Bone marrow (tissue), 2 donors: ENCODE measurements around the gene NUP188.

Experiments used
- DNase-seq, 2 donors: peaks; one replicate each; lab custom pipeline; 2025; lab: John Stamatoyannopoulos, UW

Gene NUP188

DNA sequence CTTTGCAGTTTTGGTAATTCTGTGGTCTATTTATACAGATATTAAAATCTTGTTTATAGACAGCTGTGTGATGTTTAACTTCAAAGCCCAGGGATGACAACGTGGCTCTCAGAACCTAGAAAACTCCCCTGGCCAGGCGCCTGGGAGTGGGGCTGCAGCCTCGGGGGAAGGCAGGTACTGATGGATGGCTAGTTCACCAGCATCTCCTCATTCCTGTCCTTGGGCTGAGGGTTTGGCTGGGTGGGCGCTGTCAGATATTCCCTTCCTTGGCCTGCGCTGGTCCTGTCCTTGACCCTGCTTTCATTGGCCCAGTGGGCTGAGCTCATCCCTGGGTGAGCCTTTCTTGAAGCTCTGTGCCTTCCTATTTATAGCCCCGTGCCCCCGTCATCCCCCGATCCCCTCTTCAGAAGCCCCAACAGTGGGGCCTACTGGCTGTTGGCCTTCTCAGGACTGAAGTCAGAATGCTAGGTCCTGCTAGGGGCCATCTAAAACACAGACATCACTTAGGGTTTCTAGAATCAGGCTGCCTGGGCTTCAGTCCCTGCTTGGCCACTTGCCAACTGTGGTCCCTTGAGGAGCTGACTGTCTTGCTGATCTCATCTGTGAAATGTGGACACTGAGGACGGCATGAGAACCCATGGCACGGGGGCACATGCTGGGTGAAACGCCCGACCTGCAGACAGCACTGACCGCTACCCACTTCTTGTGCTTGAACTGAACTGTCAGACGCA is 59.7 kb downstream of the NUP188 start:
- DNase-seq, result no peak

DNA sequence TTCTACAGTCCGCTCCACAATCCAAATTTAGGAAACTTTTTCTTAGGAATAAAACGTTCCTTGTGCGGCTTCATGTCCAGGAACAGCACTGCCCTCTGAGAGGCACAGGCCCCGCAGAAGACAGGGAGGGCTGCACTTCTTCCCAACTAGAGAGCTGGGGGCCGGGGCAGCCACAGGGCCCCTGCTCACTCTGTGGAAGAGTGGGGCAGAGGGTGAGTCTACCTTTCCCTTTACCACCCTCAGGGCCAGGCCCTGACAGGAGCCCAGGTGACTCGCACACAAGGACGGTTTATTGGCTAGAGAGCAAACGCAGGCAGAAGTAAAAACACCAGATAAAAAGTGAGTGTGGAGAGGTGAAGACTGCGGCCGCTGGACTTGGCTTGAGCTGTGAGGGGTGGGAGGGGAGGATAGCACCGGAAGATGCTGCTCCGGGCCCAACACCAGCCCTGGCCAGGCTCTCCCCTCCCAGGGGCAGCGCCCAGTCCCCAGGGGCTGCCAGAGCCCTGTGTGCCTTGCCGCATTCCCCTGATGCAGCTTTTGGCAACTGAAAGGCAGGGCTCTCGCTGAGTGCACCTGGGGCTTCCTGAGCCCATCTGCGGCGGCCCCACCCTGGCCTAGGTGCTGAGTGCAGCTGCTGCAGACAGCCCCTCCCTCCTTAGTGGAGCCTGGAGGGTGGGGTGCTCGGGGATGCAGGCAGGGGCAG is 60.4 kb downstream of the NUP188 start:
- no peak for DNase-seq

- DNase-seq, result no peak
Observed at GRCh38 chr9:129008469-129008965, 61.0 kb downstream of the NUP188 start.

DNA sequence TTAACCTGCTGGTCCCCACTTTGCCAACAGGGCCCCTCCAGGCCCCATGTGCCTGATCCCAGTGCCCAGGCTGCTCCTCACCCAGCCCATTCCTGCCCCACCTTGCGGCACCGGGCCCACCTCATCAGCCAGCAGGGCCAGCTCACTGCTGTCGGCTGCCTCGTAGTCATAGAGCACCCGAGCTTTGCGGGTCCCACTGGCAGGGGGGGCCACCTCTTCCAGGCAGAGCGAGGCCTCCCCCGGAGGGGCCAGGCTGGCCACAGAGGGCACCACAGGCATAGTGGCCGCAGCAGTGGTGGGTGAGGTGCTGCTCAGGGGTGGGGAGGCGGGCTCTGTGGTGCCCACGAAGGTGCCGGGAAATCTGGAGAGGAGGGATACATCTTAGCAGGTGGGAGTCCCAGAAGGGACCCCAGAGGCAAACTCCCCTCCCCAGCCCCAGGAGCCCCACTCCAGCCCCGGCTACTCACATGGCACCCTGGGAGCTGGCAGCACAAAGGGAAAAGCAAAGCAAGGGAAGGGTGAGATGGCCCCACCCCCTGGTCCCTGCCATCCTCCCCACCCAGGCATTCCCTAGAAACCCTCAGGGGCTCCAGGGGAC is 61.6 kb downstream of the NUP188 start:
- DNase-seq, result no peak

DNA sequence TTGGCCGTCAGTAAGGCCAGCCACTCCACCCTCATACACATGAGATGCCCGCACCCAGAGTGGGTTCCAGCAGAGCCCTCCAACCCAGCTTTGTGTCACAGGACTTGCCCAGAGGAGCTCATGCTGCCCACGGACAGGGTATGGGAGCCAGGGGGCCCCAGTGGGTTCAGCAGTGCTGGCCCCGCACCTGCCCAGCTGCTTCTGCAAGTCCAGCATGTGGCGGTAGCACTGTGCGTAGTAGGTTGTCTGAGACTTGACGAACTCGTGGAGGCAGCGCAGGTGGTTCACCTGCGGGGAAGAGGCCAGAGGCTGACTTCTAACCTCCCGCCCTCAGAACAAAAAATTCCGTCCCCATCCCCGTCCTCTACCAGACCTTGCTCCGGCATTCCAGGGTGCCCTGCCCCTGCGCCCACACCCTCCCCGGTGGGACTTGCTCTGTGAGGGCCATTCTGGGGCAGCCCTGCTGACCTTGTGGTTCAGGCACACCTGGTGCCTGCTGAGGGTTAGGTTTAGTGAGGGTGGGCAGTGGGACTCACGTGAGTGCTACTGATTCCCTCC is 62.2 kb downstream of the NUP188 start:
- DNase-seq, result no peak

GRCh38 chr9:129010267-129010975 is 62.9 kb downstream of the NUP188 start:
- DNase-seq, result no peak

GRCh38 chr9:129011170-129011569 is 63.7 kb downstream of the NUP188 start:
- no peak for DNase-seq

GRCh38 chr9:129011761-129012181 is 64.3 kb downstream of the NUP188 start:
- DNase-seq, result no peak

- DNase-seq, result no peak
Observed at GRCh38 chr9:129012343-129012742, 64.8 kb downstream of the NUP188 start.

DNA sequence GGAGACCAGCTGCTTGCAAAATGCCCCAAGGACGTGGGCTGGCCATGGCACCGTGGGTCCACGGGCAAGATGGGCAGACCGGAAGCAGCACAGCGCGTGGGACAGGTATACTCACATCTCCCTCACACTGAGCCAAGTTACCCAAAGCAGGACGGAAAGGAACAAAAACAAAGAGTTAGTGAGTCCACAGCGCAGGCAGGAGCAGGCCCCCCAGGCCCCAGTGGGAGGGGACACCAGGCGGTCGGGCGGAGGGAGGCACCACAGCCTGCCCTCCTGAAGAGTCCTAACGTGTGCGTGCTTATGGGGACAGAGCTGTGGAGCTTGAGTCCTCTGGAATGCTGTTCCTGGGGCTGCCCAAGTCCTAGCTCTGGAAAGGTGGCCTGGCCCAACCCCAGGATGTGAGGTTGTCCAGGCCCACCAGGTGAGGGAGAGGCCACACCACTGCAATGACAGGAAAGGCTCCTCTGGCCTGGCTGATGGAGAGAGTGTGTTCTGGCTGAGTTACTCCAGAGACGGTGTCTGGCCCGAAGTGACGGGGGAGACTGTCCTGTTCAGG is 65.5 kb downstream of the NUP188 start:
- DNase-seq, result no peak

GRCh38 chr9:129013674-129014073 is 66.2 kb downstream of the NUP188 start:
- no peak for DNase-seq

DNA sequence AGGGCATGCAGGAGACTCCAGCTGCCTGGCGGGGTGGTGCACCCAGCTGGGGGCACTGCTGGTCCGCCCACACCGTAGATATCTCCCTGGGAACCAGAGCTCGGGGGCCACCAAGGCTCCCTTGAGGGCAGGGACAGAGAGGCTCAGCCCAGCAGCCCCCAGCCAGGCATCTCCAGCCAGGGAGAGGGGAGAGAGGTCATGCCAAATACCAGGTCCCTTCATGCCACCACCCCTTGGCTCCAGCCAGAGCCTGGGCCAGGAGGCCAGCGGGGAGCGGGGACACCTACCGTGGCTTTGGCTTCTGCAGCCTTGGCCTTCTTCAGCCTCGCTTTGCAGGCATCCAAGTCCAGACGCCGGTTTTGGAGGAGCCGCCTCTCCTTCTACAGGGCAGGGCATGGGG is 66.6 kb downstream of the NUP188 start:
- DNase-seq, result no peak

DNA sequence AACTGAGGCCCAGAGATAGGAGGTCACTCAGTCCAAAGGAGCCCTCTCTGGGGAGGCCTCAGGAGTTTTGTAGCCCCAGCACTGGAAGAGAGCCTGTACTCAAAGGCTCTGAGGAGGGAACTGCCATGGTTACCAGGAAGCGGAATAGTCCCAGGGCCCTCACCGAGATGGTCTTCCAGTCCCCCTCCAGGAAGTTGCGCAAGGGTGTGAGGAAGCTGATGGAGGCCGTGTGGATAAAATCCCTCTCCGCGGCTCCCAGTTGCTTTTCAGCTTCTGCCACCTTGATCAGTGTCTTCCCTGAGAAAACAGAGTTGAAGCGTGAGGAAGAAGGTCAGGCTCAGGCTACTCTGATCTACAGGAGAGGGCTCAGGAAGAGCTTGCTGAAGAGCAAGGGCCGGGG is 67.1 kb downstream of the NUP188 start:
- DNase-seq, result no peak

GRCh38 chr9:129021091-129021490 is 73.6 kb downstream of the NUP188 start:
- DNase-seq, result no peak

DNA sequence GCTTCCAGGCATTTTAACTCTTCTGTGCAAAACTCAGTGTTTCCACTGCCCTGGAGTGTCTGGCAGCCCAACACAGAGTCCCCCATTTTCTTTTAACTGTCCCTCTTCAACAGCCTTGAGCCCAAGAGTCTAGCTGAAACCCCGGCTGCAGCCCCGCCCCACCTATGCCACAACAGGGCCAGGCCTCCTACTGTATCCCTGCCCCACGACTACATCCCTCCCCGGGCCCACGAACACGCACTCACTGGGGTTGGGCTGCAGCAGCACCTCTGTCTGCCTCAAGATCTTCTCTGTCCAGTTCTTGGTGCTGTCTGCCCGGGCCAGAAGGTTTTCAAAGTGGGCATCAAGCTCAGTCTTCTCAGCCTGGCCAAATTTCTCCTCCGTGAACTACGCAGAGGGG is 74.5 kb downstream of the NUP188 start:
- no peak for DNase-seq

GRCh38 chr9:129023036-129023907 is 75.8 kb downstream of the NUP188 start:
- DNase-seq, result no peak

DNA sequence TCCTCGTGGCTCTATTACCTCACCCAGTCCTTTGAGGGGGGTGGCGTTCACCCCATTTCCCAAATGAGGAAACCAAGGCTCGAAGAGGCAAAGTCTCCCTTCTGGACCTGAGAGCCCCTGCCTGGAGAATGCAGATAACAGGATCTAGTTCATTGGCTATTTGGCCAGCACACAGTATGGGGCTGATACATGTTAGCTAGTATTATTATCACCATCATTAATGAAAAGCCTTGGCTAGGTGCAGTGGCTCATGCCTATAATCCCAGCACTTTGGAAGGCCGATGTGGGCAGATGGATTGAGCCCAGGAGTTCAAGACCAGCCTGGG is 76.4 kb downstream of the NUP188 start:
- no peak for DNase-seq

DNA sequence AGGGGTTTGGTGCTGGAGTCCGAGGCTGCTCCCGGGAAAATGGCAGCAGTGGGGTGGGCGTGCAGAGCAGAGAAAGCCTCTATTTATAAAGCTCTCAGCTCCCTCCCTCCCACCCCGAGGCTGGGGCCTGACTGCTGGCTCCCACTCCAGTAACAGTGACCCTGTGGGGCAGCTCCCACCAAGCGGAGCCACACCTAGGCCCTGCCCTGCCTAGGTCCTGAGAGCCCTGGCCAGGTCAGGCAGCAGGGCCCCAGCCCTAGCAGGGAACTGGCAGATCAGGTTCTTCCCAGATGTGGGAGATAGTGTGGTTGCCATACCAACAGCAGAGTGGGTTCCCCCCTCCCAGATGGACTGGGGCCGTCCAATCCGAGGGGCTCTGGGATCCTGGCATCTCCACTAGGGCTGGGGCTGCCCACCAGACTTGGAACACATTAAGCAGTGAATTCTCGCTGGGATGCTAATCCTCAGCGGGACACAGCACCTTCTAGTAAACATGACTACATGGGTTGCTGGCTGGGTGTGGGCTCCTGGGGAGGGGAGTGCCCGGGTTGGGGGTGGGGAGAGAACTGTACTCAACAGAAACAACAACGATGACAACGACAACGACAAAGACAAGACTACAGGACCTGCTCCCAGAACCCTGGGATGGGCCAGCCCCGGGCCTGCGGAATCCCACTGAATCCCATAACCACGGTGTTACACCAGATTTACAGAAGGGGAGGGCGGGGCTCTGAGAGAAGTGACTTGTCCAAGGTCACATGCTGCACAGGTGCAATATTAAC is 79.1 kb downstream of the NUP188 start:
- DNase-seq, result no peak

- DNase-seq, result no peak
Observed at GRCh38 chr9:129027224-129027684, 79.8 kb downstream of the NUP188 start.

- DNase-seq, result no peak
Observed at GRCh38 chr9:129027685-129028191, 80.2 kb downstream of the NUP188 start.
